CD4-positive, CD25-positive, alpha-beta regulatory T cell (primary cell): ENCODE results near the gene RAVER1. TPM values are rescaled to one million over a fixed set of nuclear protein-coding genes. Genes with fewer than 3 reads are reported as not detected.
"Not testable (repeated sequence)": the region's sequence is repeated elsewhere in the genome, so short reads cannot be mapped to it uniquely, and the experiment has no call there.

ENCODE experiments used
- ATAC-seq, 2 donors: fragments of 150-1000 bp; cut with Tn5 transposase; one replicate each; pipeline ENCODE4 v1.10.0; 2021; ENCODE audit warnings: low read depth in 2 of 2, moderate number of reproducible peaks in 2 of 2, moderate library complexity in 1 of 2
- DNase-seq, 3 donors: peaks; one replicate each; pipeline versions ENCODE4 v3.0.0 to v3.0.0-alpha.2; 2012 to 2022; ENCODE audit warnings: mixed read lengths in 1 of 3
- H3K27ac ChIP-seq: one replicate; pipeline ENCODE4 v1.7.0; 2013; ENCODE audit warnings: mild to moderate bottlenecking, low read length; ENCODE audit not compliant: insufficient read depth, poor library complexity, severe bottlenecking
- H3K27me3 ChIP-seq: one replicate; pipeline ENCODE4 v1.7.0; 2013; ENCODE audit warnings: low read length; ENCODE audit not compliant: control insufficient read depth, insufficient read depth
- H3K36me3 ChIP-seq: one replicate; pipeline ENCODE4 v1.7.0; 2013; ENCODE audit warnings: mild to moderate bottlenecking, low read length, moderate library complexity; ENCODE audit not compliant: control insufficient read depth, insufficient read depth
- H3K4me1 ChIP-seq: 2 replicates; pipeline ENCODE4 v1.7.0; 2013; ENCODE audit warnings: mild to moderate bottlenecking, low read length; ENCODE audit not compliant: insufficient read depth, control insufficient read depth, poor library complexity, severe bottlenecking
- H3K4me3 ChIP-seq: one replicate; pipeline ENCODE4 v1.7.0; 2013; ENCODE audit warnings: low read depth, mild to moderate bottlenecking, low read length, moderate library complexity
- H3K9me3 ChIP-seq, 2 experiments: 1 replicate in 1 of 2; 2 replicates in 1 of 2; pipeline ENCODE4 v1.7.0; 2013; ENCODE audit warnings: low read length in 2 of 2, mild to moderate bottlenecking in 1 of 2, moderate library complexity in 1 of 2; ENCODE audit not compliant: control insufficient read depth in 2 of 2
- H3K27ac Mint-ChIP-seq, 3 donors: one replicate each; pipeline ENCODE4 v1.8.0; 2020 to 2022; ENCODE audit warnings: mild to moderate bottlenecking in 3 of 3, mixed read lengths in 3 of 3, moderate library complexity in 2 of 3
- H3K27me3 Mint-ChIP-seq: one replicate; pipeline ENCODE4 v1.8.0; 2022; ENCODE audit warnings: mild to moderate bottlenecking, mixed read lengths
- H3K36me3 Mint-ChIP-seq: one replicate; pipeline ENCODE4 v1.8.0; 2020; ENCODE audit warnings: mixed read lengths
- H3K4me1 Mint-ChIP-seq, 4 donors: one replicate each; pipeline ENCODE4 v1.8.0; 2020 to 2022; ENCODE audit warnings: mixed read lengths in 4 of 4, mild to moderate bottlenecking in 1 of 4
- H3K4me3 Mint-ChIP-seq, 4 donors: one replicate each; pipeline ENCODE4 v1.8.0; 2020 to 2022; ENCODE audit warnings: mild to moderate bottlenecking in 4 of 4, mixed read lengths in 4 of 4, moderate library complexity in 3 of 4
- H3K9me3 Mint-ChIP-seq, 7 donors: one replicate each; pipeline ENCODE4 v1.8.0; 2020 to 2022; ENCODE audit warnings: mixed read lengths in 7 of 7, mild to moderate bottlenecking in 3 of 7, moderate library complexity in 2 of 7
- polyA plus RNA-seq, 4 donors: library from polyadenylated mRNA; unstranded; fragments of 300-500 nt; fragmentation: Illumina TruSeq; gene quantifications; one replicate each; pipeline ENCODE4 v1.2.3, GENCODE V29; 2021
- total RNA-seq: library from RNA; stranded (reverse); gene quantifications from one replicate; pipeline ENCODE4 v1.2.3, GENCODE V29; 2022

The RAVER1 gene
- total and polyA plus RNA-seq, 5 donors from 2014 or later, result 10.6 to 39.0 (median 10.8) TPM

- Mint-ChIP-seq H3K36me3 (peaks cover 25% of the 10 kb centered on the region), H3K4me3 (no peak overlapping the region), H3K27ac (no peak overlapping the region), H3K4me1 (peaks cover 0 to 6% (median 4%) of the 10 kb centered on the region in 4 donors), H3K9me3 (no peaks in the 10 kb centered on the region), H3K27me3 (no peaks in the 10 kb centered on the region)
- no peak overlapping the region for H3K27ac ChIP-seq
- H3K36me3 ChIP-seq, result peaks cover 48% of the 10 kb centered on the region
- H3K4me1 ChIP-seq, result no peaks in the 10 kb centered on the region
- H3K4me3 ChIP-seq, result no peak overlapping the region
- H3K27me3 ChIP-seq, result no peaks in the 10 kb centered on the region
- DNase-seq, result no peak
- H3K9me3 ChIP-seq, result no peaks in the 10 kb centered on the region
- ATAC-seq, result no peak
Measured at GRCh38 chr19:10372690-10373089, 39.4 kb upstream of the RAVER1 start.

GRCh38 chr19:10368101-10368803, 34.9 kb upstream of the RAVER1 start:
- DNase-seq (no peak), ATAC-seq (no peak)
- H3K9me3 ChIP-seq, result no peaks in the 10 kb centered on the region
- no peak overlapping the region for H3K4me3 ChIP-seq
- no peaks in the 10 kb centered on the region for H3K9me3 Mint-ChIP-seq
- H3K27ac ChIP-seq, result no peak overlapping the region
- H3K36me3 Mint-ChIP-seq, result peaks cover 27% of the 10 kb centered on the region
- no peaks in the 10 kb centered on the region for H3K4me1 ChIP-seq
- H3K27ac Mint-ChIP-seq, result no peak overlapping the region
- no peak overlapping the region for H3K4me3 Mint-ChIP-seq
- peaks cover 72% of the 10 kb centered on the region for H3K36me3 ChIP-seq
- no peaks in the 10 kb centered on the region for H3K27me3 Mint-ChIP-seq
- peaks cover 0 to 4% (median under 1%) of the 10 kb centered on the region in 4 donors for H3K4me1 Mint-ChIP-seq
- H3K27me3 ChIP-seq, result no peaks in the 10 kb centered on the region

- H3K4me1 Mint-ChIP-seq, H3K27me3 Mint-ChIP-seq, H3K4me1 ChIP-seq, H3K4me3 Mint-ChIP-seq, H3K4me3 ChIP-seq, H3K27me3 ChIP-seq, H3K27ac Mint-ChIP-seq, H3K9me3 ChIP-seq, H3K9me3 Mint-ChIP-seq, H3K27ac ChIP-seq, ATAC-seq, DNase-seq: not testable (repeated sequence)
- peaks cover 27% of the 10 kb centered on the region for H3K36me3 Mint-ChIP-seq
- peaks cover 75% of the 10 kb centered on the region for H3K36me3 ChIP-seq
Measured at GRCh38 chr19:10366950-10367512, 33.7 kb upstream of the RAVER1 start.

- Histone ChIP-seq H3K4me1 (no peaks in the 10 kb centered on the region), H3K9me3 (no peaks in the 10 kb centered on the region), H3K27me3 (no peaks in the 10 kb centered on the region), H3K4me3 (no peak overlapping the region), H3K27ac (no peak overlapping the region), H3K36me3 (peaks cover 79% of the 10 kb centered on the region)
- ATAC-seq, result no peak
- Mint-ChIP-seq H3K27me3 (no peaks in the 10 kb centered on the region), H3K36me3 (peaks cover 33% of the 10 kb centered on the region), H3K9me3 (no peaks in the 10 kb centered on the region), H3K4me3 (no peak overlapping the region), H3K27ac (no peak overlapping the region), H3K4me1 (peaks cover 0 to 4% (median under 1%) of the 10 kb centered on the region in 4 donors)
- no peak for DNase-seq
Measured at GRCh38 chr19:10365518-10365917, 32.2 kb upstream of the RAVER1 start.

- Mint-ChIP-seq H3K4me3 (no peak overlapping the region), H3K27me3 (no peaks in the 10 kb centered on the region), H3K36me3 (peaks cover 33% of the 10 kb centered on the region), H3K4me1 (peaks cover 0 to 4% (median under 1%) of the 10 kb centered on the region in 4 donors), H3K27ac (no peak overlapping the region), H3K9me3 (no peaks in the 10 kb centered on the region)
- Histone ChIP-seq H3K9me3 (no peaks in the 10 kb centered on the region), H3K36me3 (peaks cover 76% of the 10 kb centered on the region), H3K27ac (no peak overlapping the region), H3K27me3 (no peaks in the 10 kb centered on the region), H3K4me1 (no peaks in the 10 kb centered on the region), H3K4me3 (no peak overlapping the region)
- DNase-seq (no peak), ATAC-seq (no peak)
Measured at GRCh38 chr19:10364644-10365043, 31.3 kb upstream of the RAVER1 start.

GRCh38 chr19:10363789-10364281, 30.5 kb upstream of the RAVER1 start:
- Mint-ChIP-seq H3K9me3 (no peaks in the 10 kb centered on the region), H3K4me3 (no peak overlapping the region), H3K36me3 (peaks cover 25% of the 10 kb centered on the region), H3K27ac (no peak overlapping the region), H3K27me3 (no peaks in the 10 kb centered on the region), H3K4me1 (no peaks in the 10 kb centered on the region)
- no peak for ATAC-seq
- H3K27ac ChIP-seq, result no peak overlapping the region
- DNase-seq, result no peak
- H3K9me3 ChIP-seq, result no peaks in the 10 kb centered on the region
- no peaks in the 10 kb centered on the region for H3K27me3 ChIP-seq
- no peaks in the 10 kb centered on the region for H3K4me1 ChIP-seq
- H3K4me3 ChIP-seq, result no peak overlapping the region
- peaks cover 74% of the 10 kb centered on the region for H3K36me3 ChIP-seq

GRCh38 chr19:10362259-10362658, 28.9 kb upstream of the RAVER1 start:
- H3K4me1 ChIP-seq, result no peaks in the 10 kb centered on the region
- H3K36me3 ChIP-seq, result peaks cover 71% of the 10 kb centered on the region
- H3K27ac ChIP-seq, result no peak overlapping the region
- H3K9me3 ChIP-seq, result no peaks in the 10 kb centered on the region
- peaks cover 19% of the 10 kb centered on the region for H3K36me3 Mint-ChIP-seq
- H3K4me3 Mint-ChIP-seq, result no peak overlapping the region
- ATAC-seq (no peak), DNase-seq (no peak)
- no peaks in the 10 kb centered on the region for H3K27me3 ChIP-seq
- H3K9me3 Mint-ChIP-seq, result no peaks in the 10 kb centered on the region
- H3K27me3 Mint-ChIP-seq, result no peaks in the 10 kb centered on the region
- H3K4me3 ChIP-seq, result no peak overlapping the region
- H3K27ac Mint-ChIP-seq, result no peak overlapping the region
- no peaks in the 10 kb centered on the region for H3K4me1 Mint-ChIP-seq

- H3K27me3 ChIP-seq, result no peaks in the 10 kb centered on the region
- Mint-ChIP-seq H3K9me3 (no peaks in the 10 kb centered on the region), H3K4me3 (no peak overlapping the region), H3K27me3 (no peaks in the 10 kb centered on the region), H3K4me1 (no peaks in the 10 kb centered on the region), H3K27ac (no peak overlapping the region), H3K36me3 (peaks cover 19% of the 10 kb centered on the region)
- DNase-seq, result no peak
- no peak overlapping the region for H3K27ac ChIP-seq
- no peaks in the 10 kb centered on the region for H3K4me1 ChIP-seq
- peaks cover 70% of the 10 kb centered on the region for H3K36me3 ChIP-seq
- H3K9me3 ChIP-seq, result no peaks in the 10 kb centered on the region
- H3K4me3 ChIP-seq, result no peak overlapping the region
- no peak for ATAC-seq
Measured at GRCh38 chr19:10361569-10362011, 28.3 kb upstream of the RAVER1 start.
